HepG2 (cell line): ENCODE data around the gene NLGN4X. TPM values are rescaled to one million over a fixed set of nuclear protein-coding genes. Genes with fewer than 3 reads are reported as not detected.

Experiments
- ATAC-seq: fragments of 200-7000 bp; cut with Tn5 transposase; 3 replicates; pipeline ENCODE4 v1.9.1; 2020; ENCODE audit warnings: mild to moderate bottlenecking, moderate library complexity
- BruUV-seq: library from RNA; stranded (reverse); fragments of 400-500 nt; replicated peaks from 2 replicates; lab custom pipeline; 2021; lab: Mats Ljungman, UMichigan
- CTCF ChIA-PET: fragments of 300-600 bp; formaldehyde crosslinking; extraction: SDS; loops from one replicate; lab custom pipeline; 2021; ENCODE audit warnings: low total read pairs, inconsistent platforms, low intra/inter-chr PET ratio; lab: Yijun Ruan, JAX
- POLR2A ChIA-PET: fragments of 350-600 bp; sonication (Branson Sonifier 250); formaldehyde crosslinking; loops from one replicate; lab custom pipeline; 2020; ENCODE audit warnings: antibody characterized with exemption, inconsistent platforms; lab: Yijun Ruan, JAX
- DNase-seq: peaks from one replicate; pipeline ENCODE4 v3.0.0-alpha.2; 2015; ENCODE audit warnings: low spot score
- FAIRE-seq: peaks from 3 replicates; lab custom pipeline; 2011; peaks lifted over from hg19 to GRCh38; lab: Jason Lieb, UNC
- H2AFZ ChIP-seq: one replicate; pipeline ENCODE4 v1.6.1; 2011; ENCODE audit warnings: low read length, inconsistent platforms
- H3K27ac ChIP-seq: fragments of 300-600 bp; 3 replicates; pipeline ENCODE4 v1.8.0; 2011; ENCODE audit warnings: mixed run types, mild to moderate bottlenecking, mixed read lengths, low read length, inconsistent platforms; ENCODE audit not compliant: insufficient read depth; ENCODE audit errors: extremely low read length
- H3K27me3 ChIP-seq, 2 experiments: fragments of 200-600 bp in 1 of 2; 2 replicates in 1 of 2; 3 replicates in 1 of 2; pipeline versions ENCODE4 v1.6.0 to v1.8.0; 2011; ENCODE audit warnings: low read length in 2 of 2, mild to moderate bottlenecking in 2 of 2, moderate library complexity in 2 of 2, inconsistent platforms in 1 of 2; ENCODE audit not compliant: insufficient read depth in 2 of 2, control insufficient read depth in 1 of 2
- H3K36me3 ChIP-seq, 2 experiments: fragments of 200-600 bp in 1 of 2; replicated peaks in 1 of 2; 2 replicates in 1 of 2; 3 replicates in 1 of 2; pipeline versions ENCODE4 v1.5.1 to v1.8.0; 2011; ENCODE audit warnings: low read length in 2 of 2, inconsistent platforms in 1 of 2; ENCODE audit not compliant: insufficient read depth in 2 of 2, control insufficient read depth in 1 of 2
- H3K4me1 ChIP-seq: 2 replicates; pipeline ENCODE4 v1.5.1; 2012; ENCODE audit warnings: low read length, inconsistent platforms; ENCODE audit not compliant: insufficient read depth
- H3K4me2 ChIP-seq: 2 replicates; pipeline ENCODE4 v1.6.0; 2011; ENCODE audit warnings: low read depth, low read length, inconsistent platforms
- H3K4me3 ChIP-seq, 3 experiments: fragments of 200-600 bp in 1 of 3; sonication (generic), shearing (Covaris generic) in 1 of 3; replicated peaks in 1 of 3; 2 replicates each; pipeline ENCODE4 v1.5.1; 2011 to 2016; ENCODE audit warnings: low read length in 3 of 3, inconsistent platforms in 2 of 3, low read depth in 2 of 3, mild to moderate bottlenecking in 2 of 3, control low read depth in 1 of 3, mixed read lengths in 1 of 3; ENCODE audit not compliant: insufficient read depth in 1 of 3
- H3K79me2 ChIP-seq: one replicate; pipeline ENCODE4 v1.6.1; 2011; ENCODE audit warnings: low read length, inconsistent platforms; ENCODE audit not compliant: insufficient read depth
- H3K9ac ChIP-seq: 2 replicates; pipeline ENCODE4 v1.6.0; 2011; ENCODE audit warnings: mild to moderate bottlenecking, low read depth, low read length, inconsistent platforms; ENCODE audit not compliant: insufficient read depth
- H3K9me3 ChIP-seq: 2 replicates; pipeline ENCODE4 v1.5.1; 2012; ENCODE audit warnings: mild to moderate bottlenecking, low read length
- H4K20me1 ChIP-seq: 2 replicates; pipeline ENCODE4 v1.6.0; 2011; ENCODE audit warnings: inconsistent platforms, mild to moderate bottlenecking, low read length, moderate library complexity; ENCODE audit not compliant: insufficient read depth
- HMGXB4 ChIP-seq, 2 experiments: sonication (generic) in 1 of 2; formaldehyde crosslinking in 1 of 2; IDR thresholded peaks; 2 replicates each; pipeline versions ENCODE4 v1.4.0 to v1.6.1; 2018 to 2020; ENCODE audit warnings: missing genetic modification reagents in 2 of 2, borderline replicate concordance in 1 of 2, low read depth in 1 of 2, mild to moderate bottlenecking in 1 of 2, missing biosample characterization in 1 of 2
- MXD3 ChIP-seq: IDR thresholded peaks from 2 replicates; pipeline ENCODE4 v1.6.1; 2016; ENCODE audit warnings: mild to moderate bottlenecking, missing biosample characterization, missing genetic modification reagents
- NFYB ChIP-seq: sonication (generic); formaldehyde crosslinking; IDR thresholded peaks from 2 replicates; pipeline ENCODE4 v1.4.0; 2020; ENCODE audit warnings: missing genetic modification reagents
- SPEN ChIP-seq: sonication (generic); formaldehyde crosslinking; IDR thresholded peaks from 2 replicates; pipeline ENCODE4 v1.5.1; 2020; ENCODE audit warnings: low read depth, mild to moderate bottlenecking, missing genetic modification reagents
- TOE1 ChIP-seq: sonication (generic); formaldehyde crosslinking; IDR thresholded peaks from 2 replicates; pipeline ENCODE4 v1.4.0; 2020; ENCODE audit warnings: mild to moderate bottlenecking, missing genetic modification reagents
- ZNF841 ChIP-seq: sonication (generic); formaldehyde crosslinking; IDR thresholded peaks from 2 replicates; pipeline ENCODE4 v1.8.1; 2023; ENCODE audit warnings: missing genetic modification reagents, borderline replicate concordance
- WGBS: methylation state at CpG from one replicate; pipeline ENCODE4 v1.1.6; 2017; ENCODE audit warnings: low lambda C conversion rate; 5-methylcytosine and 5-hydroxymethylcytosine counted together
- in situ Hi-C: cut with HindIII; loops from 2 replicates; pipeline ENCODE4 v1.10.0; 2017; ENCODE audit warnings: low pct_unique_long_range_greater_than_20kb; ENCODE audit not compliant: extremely low pct_ligation_motif_present
- intact Hi-C: fragments of 100-400 bp; cut with micrococcal nuclease; formaldehyde crosslinking; loops from one replicate; pipeline ENCODE4 v1.10.0; 2022; ENCODE audit not compliant: unreplicated experiment
- polyA plus RNA-seq, 8 experiments: library from polyadenylated mRNA; depleted of rRNA in 3 of 8; stranded (reverse) in 7 of 8; unstranded in 1 of 8; fragments of >200 nt; fragmentation: Illumina TruSeq in 4 of 8; extraction: Trizol in 4 of 8; gene quantifications; 2 replicates each; pipeline versions ENCODE4 v1.2.1 to v1.2.3, GENCODE V29; 2011 to 2016; ENCODE audit warnings: low read depth in 4 of 8, missing spikeins in 1 of 8, mixed read lengths in 1 of 8; ENCODE audit not compliant: insufficient read depth in 1 of 8
- total RNA-seq, 5 experiments: library from RNA; depleted of rRNA; stranded (reverse); fragments of >200 nt; fragmentation: Illumina TruSeq; extraction: Trizol; gene quantifications; 2 replicates each; pipeline ENCODE4 v1.2.3, GENCODE V29; 2016; ENCODE audit warnings: low read depth in 1 of 5

The NLGN4X gene
- total and polyA plus RNA-seq, 2 of the 13 experiments (the other 11 are each of a cell fraction or from before 2014, with no cell fraction given), result not detected

GRCh38 chrX:6184900-6185515 lies 43.7 kb downstream of the NLGN4X start (continued):
- no peak for TF ChIP-seq HMGXB4 (CRISPR knock-in tag; IDR thresholded peaks at IDR 0.05; ENCODE audit: borderline replicate concordance in 1 of 2, low read depth in 1 of 2)
- TF ChIP-seq, all 625 proteins: peak for 0

GRCh38 chrX:6175914-6176313 lies 52.8 kb downstream of the NLGN4X start:
- no peak overlapping the region for H3K27ac ChIP-seq
- POLR2A ChIA-PET, result no interaction called here
- H2AFZ ChIP-seq, result no peak overlapping the region
- CTCF ChIA-PET, result no interaction called here
- H4K20me1 ChIP-seq, result no peaks in the 10 kb centered on the region
- in situ Hi-C loops, result no loop called here
- no TSS peak for BruUV-seq
- DNase-seq, result no peak
- no peak overlapping the region for H3K9ac ChIP-seq
- TF ChIP-seq ZNF841 (CRISPR knock-in tag), result no peak
- TF ChIP-seq NFYB (CRISPR knock-in tag), result no peak
- no peak for TF ChIP-seq MXD3 (CRISPR knock-in tag)
- TF ChIP-seq SPEN (CRISPR knock-in tag), result no peak
- no peak for TF ChIP-seq TOE1 (CRISPR knock-in tag)
- TF ChIP-seq, all 625 proteins: peak for 0
- Histone ChIP-seq H3K9me3 (no peaks in the 10 kb centered on the region), H3K27me3 (no peaks in the 10 kb centered on the region), H3K79me2 (no peaks in the 10 kb centered on the region), H3K4me3 (no peak overlapping the region), H3K4me1 (no peaks in the 10 kb centered on the region), H3K36me3 (no peaks in the 10 kb centered on the region), H3K4me2 (no peak overlapping the region)
- 30% methylated on average over 3 of the region's 3 CpGs for WGBS
- ATAC-seq (no peak), FAIRE-seq (no peak)
- intact Hi-C loops, result no loop called here
